Measurements from ENCODE around the gene APOBR. TPM values are rescaled to one million over a fixed set of nuclear protein-coding genes. Genes with fewer than 3 reads are reported as not detected.

The APOBR gene
- total and polyA plus RNA-seq, 2 of the 13 experiments (the other 11 are each of a cell fraction or from before 2014, with no cell fraction given) = 0.03 TPM; not detected in 1

DNA sequence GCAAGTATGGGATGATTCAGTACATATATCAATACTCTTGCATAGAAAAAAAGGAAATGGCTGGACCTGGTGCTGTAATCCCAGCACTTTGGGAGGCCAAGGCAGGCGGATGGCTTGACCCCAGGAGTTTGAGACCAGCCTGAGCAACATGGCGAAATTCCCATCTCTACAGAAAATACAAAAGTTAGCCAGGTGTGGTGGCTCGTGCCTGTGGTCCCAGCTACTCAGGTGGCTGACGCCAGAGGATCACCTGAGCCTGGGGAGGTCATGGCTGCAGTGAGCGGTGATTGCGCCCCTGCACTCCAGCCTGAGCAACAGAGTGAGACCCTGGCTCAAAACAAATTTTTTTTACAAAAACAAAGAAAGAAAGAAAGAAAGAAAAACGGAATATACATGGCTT lies 52.2 kb downstream of the APOBR start:
- no peak for DNase-seq (ENCODE audit: low spot score)
- peaks cover 0 to 14% of the 10 kb centered on the region in 2 experiments; a peak in 1 of 5 replicates for H3K27me3 ChIP-seq (ENCODE audit: control insufficient read depth in 1 of 2, insufficient read depth in 2 of 2, low read length in 2 of 2)
- no peaks in the 10 kb centered on the region for H4K20me1 ChIP-seq (ENCODE audit: insufficient read depth, low read length)
- no peaks in the 10 kb centered on the region for H3K79me2 ChIP-seq (ENCODE audit: insufficient read depth, low read length)
- ChIA-PET CTCF (ENCODE audit: low intra/inter-chr PET ratio, low total read pairs) (no interaction called here), POLR2A (no interaction called here)
- H2AFZ ChIP-seq (ENCODE audit: low read length) = no peak overlapping the region
- WGBS (ENCODE audit: low lambda C conversion rate) = 53% methylated on average over 7 of the region's 7 CpGs
- peaks cover 42% of the 10 kb centered on the region for H3K4me1 ChIP-seq (ENCODE audit: insufficient read depth, low read length)
- FAIRE-seq = no peak
- no peak overlapping the region for H3K27ac ChIP-seq (ENCODE audit: extremely low read length, insufficient read depth, low read length)
- no peaks in the 10 kb centered on the region for H3K9me3 ChIP-seq (ENCODE audit: low read length)
- H3K4me2 ChIP-seq (ENCODE audit: low read depth, low read length) = no peak overlapping the region
- H3K36me3 ChIP-seq (replicated peaks in 1 of 2; ENCODE audit: control insufficient read depth in 1 of 2, insufficient read depth in 2 of 2, low read length in 2 of 2) = no peaks in the 10 kb centered on the region
- BruUV-seq (replicated peaks) = no TSS peak
- in situ Hi-C loops (cut with HindIII; ENCODE audit: extremely low pct_ligation_motif_present, low pct_unique_long_range_greater_than_20kb) (no loop called here), intact Hi-C loops (cut with micrococcal nuclease; ENCODE audit: unreplicated experiment) (loop anchor here (10.0 kb wide), 1 partner anchor 68 kb away; the partner anchor contains the start of gene SULT1A1)
- no peak for ATAC-seq
- no peak overlapping the region for H3K4me3 ChIP-seq (replicated peaks in 1 of 3; ENCODE audit: insufficient read depth in 1 of 3, low read depth in 2 of 3, low read length in 3 of 3)
- H3K9ac ChIP-seq (ENCODE audit: insufficient read depth, low read depth, low read length) = no peak overlapping the region
- TF ChIP-seq ZNF101 (CRISPR knock-in tag; IDR thresholded peaks at IDR 0.05; ENCODE audit: borderline replicate concordance, low read depth) (no peak), NCOA1 (CRISPR knock-in tag; IDR thresholded peaks at IDR 0.05) (no peak), GZF1 (CRISPR knock-in tag; IDR thresholded peaks at IDR 0.05) (no peak), CHCHD3 (CRISPR knock-in tag; IDR thresholded peaks at IDR 0.05) (no peak), ZNF136 (CRISPR knock-in tag; IDR thresholded peaks at IDR 0.05; ENCODE audit: low read depth) (no peak), SKI (IDR thresholded peaks at IDR 0.05; ENCODE audit: partially characterized antibody) (no peak), ZNF33A (CRISPR knock-in tag; IDR thresholded peaks at IDR 0.05; ENCODE audit: borderline replicate concordance) (no peak), PLSCR1 (CRISPR knock-in tag; IDR thresholded peaks at IDR 0.05; ENCODE audit: borderline replicate concordance) (no peak), TBL1XR1 (IDR thresholded peaks at IDR 0.05; ENCODE audit: borderline replicate concordance, low read length, partially characterized antibody) (no peak), GATA4 (IDR thresholded peaks at IDR 0.05; ENCODE audit: borderline replicate concordance, low read depth) (no peak), ZFP36 (IDR thresholded peaks at IDR 0.05; ENCODE audit: borderline replicate concordance, low read depth, low read length, partially characterized antibody) (no peak), PAXIP1 (CRISPR knock-in tag; conservative IDR thresholded peaks at IDR 0.05) (no peak), ZBTB39 (CRISPR knock-in tag; IDR thresholded peaks at IDR 0.05) (no peak), TBX3 (IDR thresholded peaks at IDR 0.05; ENCODE audit: borderline replicate concordance) (no peak), CCAR2 (optimal IDR thresholded peaks at IDR 0.05; ENCODE audit: low read depth, low read length) (no peak)
- TF ChIP-seq, protein P1, sequence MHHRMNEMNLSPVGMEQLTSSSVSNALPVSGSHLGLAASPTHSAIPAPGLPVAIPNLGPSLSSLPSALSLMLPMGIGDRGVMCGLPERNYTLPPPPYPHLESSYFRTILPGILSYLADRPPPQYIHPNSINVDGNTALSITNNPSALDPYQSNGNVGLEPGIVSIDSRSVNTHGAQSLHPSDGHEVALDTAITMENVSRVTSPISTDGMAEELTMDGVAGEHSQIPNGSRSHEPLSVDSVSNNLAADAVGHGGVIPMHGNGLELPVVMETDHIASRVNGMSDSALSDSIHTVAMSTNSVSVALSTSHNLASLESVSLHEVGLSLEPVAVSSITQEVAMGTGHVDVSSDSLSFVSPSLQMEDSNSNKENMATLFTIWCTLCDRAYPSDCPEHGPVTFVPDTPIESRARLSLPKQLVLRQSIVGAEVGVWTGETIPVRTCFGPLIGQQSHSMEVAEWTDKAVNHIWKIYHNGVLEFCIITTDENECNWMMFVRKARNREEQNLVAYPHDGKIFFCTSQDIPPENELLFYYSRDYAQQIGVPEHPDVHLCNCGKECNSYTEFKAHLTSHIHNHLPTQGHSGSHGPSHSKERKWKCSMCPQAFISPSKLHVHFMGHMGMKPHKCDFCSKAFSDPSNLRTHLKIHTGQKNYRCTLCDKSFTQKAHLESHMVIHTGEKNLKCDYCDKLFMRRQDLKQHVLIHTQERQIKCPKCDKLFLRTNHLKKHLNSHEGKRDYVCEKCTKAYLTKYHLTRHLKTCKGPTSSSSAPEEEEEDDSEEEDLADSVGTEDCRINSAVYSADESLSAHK (CRISPR knock-in tag; IDR thresholded peaks at IDR 0.05; ENCODE audit: borderline replicate concordance) = no peak

Measured in HepG2 (cell line).